Liver (tissue), 9 donors: ENCODE data around the gene CIPC. TPM values are rescaled to one million over a fixed set of nuclear protein-coding genes. Genes with fewer than 3 reads are reported as not detected.

Source experiments
- DNase-seq: peaks from one replicate; pipeline ENCODE4 v3.0.0-alpha.2; 2017; ENCODE audit warnings: low spot score
- H3K27ac ChIP-seq, 2 donors: one replicate each; pipeline ENCODE4 v1.7.0; 2013; ENCODE audit warnings: inconsistent platforms in 2 of 2, low read length in 2 of 2, control low read depth in 1 of 2, low read depth in 1 of 2, mild to moderate bottlenecking in 1 of 2
- H3K27me3 ChIP-seq, 4 donors: one replicate each; pipeline versions ENCODE4 v1.6.1 to v1.7.0; 2013; ENCODE audit warnings: low read length in 3 of 4, inconsistent platforms in 1 of 4, mild to moderate bottlenecking in 1 of 4, moderate library complexity in 1 of 4; ENCODE audit not compliant: control insufficient read depth in 4 of 4, insufficient read depth in 4 of 4
- H3K36me3 ChIP-seq, 4 donors: one replicate each; pipeline versions ENCODE4 v1.6.1 to v1.7.0; 2013; ENCODE audit warnings: low read length in 3 of 4, mild to moderate bottlenecking in 3 of 4, low read depth in 1 of 4, moderate library complexity in 1 of 4; ENCODE audit not compliant: control insufficient read depth in 4 of 4, insufficient read depth in 3 of 4
- H3K4me1 ChIP-seq, 4 donors: one replicate each; pipeline versions ENCODE4 v1.6.1 to v1.7.0; 2013; ENCODE audit warnings: low read length in 3 of 4, mild to moderate bottlenecking in 3 of 4, moderate library complexity in 1 of 4; ENCODE audit not compliant: control insufficient read depth in 4 of 4, insufficient read depth in 4 of 4
- H3K4me3 ChIP-seq, 3 donors: one replicate each; pipeline versions ENCODE4 v1.6.1 to v1.7.0; 2013; ENCODE audit warnings: low read length in 3 of 3, control low read depth in 1 of 3, low read depth in 1 of 3, mild to moderate bottlenecking in 1 of 3
- H3K9ac ChIP-seq, 2 donors: one replicate each; pipeline ENCODE4 v1.7.0; 2013; ENCODE audit warnings: low read length in 2 of 2, mild to moderate bottlenecking in 2 of 2, moderate library complexity in 2 of 2, control low read depth in 1 of 2, low read depth in 1 of 2
- H3K9me3 ChIP-seq, 4 donors: one replicate each; pipeline versions ENCODE4 v1.6.1 to v1.7.0; 2013; ENCODE audit warnings: low read length in 3 of 4; ENCODE audit not compliant: control insufficient read depth in 4 of 4
- CTCF ChIP-seq: fragments of 150-350 bp; IDR thresholded peaks from 2 replicates; pipeline ENCODE4 v1.5.1; 2017; ENCODE audit warnings: improper control_type of control experiment, low read depth, low read length; ENCODE audit not compliant: missing input control
- EGR1 ChIP-seq, 2 donors: IDR thresholded peaks; 2 replicates each; pipeline ENCODE4 v1.6.1; 2016 to 2018; ENCODE audit warnings: antibody characterized with exemption in 2 of 2, low read depth in 2 of 2
- GABPA ChIP-seq, 2 donors: IDR thresholded peaks in 1 of 2; conservative IDR thresholded peaks in 1 of 2; 2 replicates each; pipeline ENCODE4 v1.6.1; 2016; ENCODE audit warnings: antibody characterized with exemption in 2 of 2, mild to moderate bottlenecking in 1 of 2, moderate library complexity in 1 of 2
- HNF4A ChIP-seq, 2 donors: conservative IDR thresholded peaks; 2 replicates each; pipeline ENCODE4 v1.6.1; 2016; ENCODE audit warnings: antibody characterized with exemption in 2 of 2, mild to moderate bottlenecking in 2 of 2
- HNF4G ChIP-seq: IDR thresholded peaks from 2 replicates; pipeline ENCODE4 v1.6.1; 2016; ENCODE audit warnings: antibody characterized with exemption
- NR2F2 ChIP-seq: IDR thresholded peaks from 2 replicates; pipeline ENCODE4 v1.6.1; 2016; ENCODE audit warnings: antibody characterized with exemption
- RAD21 ChIP-seq, 2 donors: IDR thresholded peaks; 2 replicates each; pipeline ENCODE4 v1.6.1; 2016; ENCODE audit warnings: antibody characterized with exemption in 2 of 2, mild to moderate bottlenecking in 2 of 2
- REST ChIP-seq: IDR thresholded peaks from 2 replicates; pipeline ENCODE4 v1.6.1; 2016; ENCODE audit warnings: antibody characterized with exemption, mild to moderate bottlenecking
- RXRA ChIP-seq, 2 donors: IDR thresholded peaks; 2 replicates each; pipeline ENCODE4 v1.6.1; 2017 to 2018; ENCODE audit warnings: antibody characterized with exemption in 2 of 2, mild to moderate bottlenecking in 1 of 2
- SP1 ChIP-seq: IDR thresholded peaks from 2 replicates; pipeline ENCODE4 v1.6.1; 2018; ENCODE audit warnings: antibody characterized with exemption, mild to moderate bottlenecking
- TAF1 ChIP-seq: conservative IDR thresholded peaks from 2 replicates; pipeline ENCODE4 v1.6.1; 2016; ENCODE audit warnings: antibody characterized with exemption, mild to moderate bottlenecking
- WGBS: extraction: QIAGEN DNeasy Blood & Tissue Kit; methylation state at CpG from one replicate; pipeline ENCODE4 v1.1.7; 2013; 5-methylcytosine and 5-hydroxymethylcytosine counted together
- polyA plus RNA-seq, 2 donors: library from polyadenylated mRNA; stranded (reverse) in 1 of 2; unstranded in 1 of 2; fragments of 200-250 nt in 1 of 2; fragments of >200 nt in 1 of 2; fragmentation: Nextera tagmentation in 1 of 2; extraction: Ambion mirVana in 1 of 2; gene quantifications; one replicate each; pipeline versions ENCODE4 v1.2.1 to v1.2.3, GENCODE V29; 2013 to 2015
- total RNA-seq, 2 donors: library from RNA; depleted of rRNA; stranded (reverse); fragments of >200 nt; gene quantifications; one replicate each; pipeline ENCODE4 v1.2.3, GENCODE V29; 2014
- TF ChIP-seq, protein P1 (sequence below): IDR thresholded peaks from 2 replicates; pipeline ENCODE4 v1.6.1; 2016; ENCODE audit warnings: antibody characterized with exemption
- TF ChIP-seq, protein P2 (sequence below): IDR thresholded peaks from 2 replicates; pipeline ENCODE4 v1.6.1; 2016; ENCODE audit warnings: antibody characterized with exemption
- donor health status: healthy.
- donor health status: healthy.
- donor health status: healthy.
- donor health status: healthy.
- donor health status: healthy.

The CIPC gene
- total and polyA plus RNA-seq, 4 donors, result 5.2 to 17.8 (median 6.7) TPM

DNA sequence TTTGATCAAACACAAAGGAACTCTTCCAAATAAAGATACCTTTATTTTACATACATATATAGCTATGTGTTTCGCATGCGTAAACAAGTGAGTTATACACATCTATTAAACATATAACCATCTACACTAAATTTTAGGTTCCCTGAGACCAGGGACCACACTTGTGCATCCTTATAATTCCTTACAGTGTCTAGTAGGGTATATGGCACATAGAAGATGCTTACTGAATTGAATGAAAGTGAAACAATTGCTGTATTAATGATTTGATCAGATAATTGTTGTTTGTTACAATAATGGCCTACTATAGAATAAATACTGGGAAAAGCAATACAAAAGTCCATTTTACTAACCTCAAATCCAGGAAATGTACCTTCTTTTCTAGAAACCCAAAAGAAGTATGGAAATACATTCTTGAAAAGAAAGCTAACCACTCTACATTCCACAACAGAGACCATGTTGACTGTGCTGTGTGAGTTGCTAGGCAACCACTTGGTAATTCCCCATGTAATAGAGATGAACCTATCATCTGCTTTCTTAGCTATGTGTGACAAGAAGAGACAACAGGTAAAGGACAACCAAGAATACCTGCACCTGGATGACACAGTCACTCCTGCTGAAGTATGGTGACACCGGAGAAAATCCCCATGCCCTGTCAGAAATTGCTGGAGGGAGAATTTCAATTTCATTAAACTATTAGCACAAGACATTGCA lies 11.9 kb upstream of the CIPC start:
- WGBS, result 98% methylated on average over 3 of the region's 3 CpGs
- Histone ChIP-seq H3K9me3 (peaks cover 0 to 3% (median under 1%) of the 10 kb centered on the region in 4 donors), H3K27ac (no peak overlapping the region), H3K4me1 (no peaks in the 10 kb centered on the region), H3K4me3 (no peak overlapping the region), H3K9ac (no peak overlapping the region), H3K36me3 (no peaks in the 10 kb centered on the region), H3K27me3 (no peaks in the 10 kb centered on the region)
- no peak for DNase-seq
- TF ChIP-seq NR2F2, result no peak

DNA sequence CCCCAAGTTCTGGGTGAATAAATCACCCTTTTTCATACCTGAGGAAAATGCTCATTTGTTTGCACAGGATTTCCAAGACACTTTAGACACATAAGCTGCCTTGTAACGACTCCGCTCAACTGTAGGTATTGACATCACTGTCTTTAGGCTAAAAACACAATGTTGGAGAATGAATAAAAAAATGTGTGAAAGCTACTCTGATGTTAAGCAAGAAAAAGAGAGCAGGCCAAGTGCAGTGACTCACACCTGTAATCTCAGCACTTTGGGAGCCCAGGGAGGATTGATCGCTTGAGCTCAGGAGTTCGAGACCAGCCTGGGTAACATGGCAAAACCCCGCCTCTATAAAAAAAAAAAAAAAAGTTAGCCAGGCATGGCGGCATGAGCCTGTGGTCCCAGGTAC lies 11.1 kb upstream of the CIPC start:
- no peaks in the 10 kb centered on the region for H3K27me3 ChIP-seq
- H3K9ac ChIP-seq, result no peak overlapping the region
- H3K9me3 ChIP-seq, result peaks cover 0 to 9% (median 5%) of the 10 kb centered on the region in 4 donors
- no peak for DNase-seq
- WGBS, result 98% methylated on average over 6 of the region's 6 CpGs
- no peak overlapping the region for H3K4me3 ChIP-seq
- no peak overlapping the region for H3K27ac ChIP-seq
- no peak for TF ChIP-seq TAF1
- TF ChIP-seq HNF4G, result no peak
- no peak for TF ChIP-seq EGR1 (IDR thresholded peaks at IDR 0.05; ENCODE audit: low read depth in 2 of 2)
- TF ChIP-seq CTCF, result no peak
- H3K36me3 ChIP-seq, result no peaks in the 10 kb centered on the region
- H3K4me1 ChIP-seq, result no peaks in the 10 kb centered on the region

GRCh38 chr14:77087631-77088030 lies 10.4 kb upstream of the CIPC start:
- TF ChIP-seq SP1, result no peak
- TF ChIP-seq, protein P1, sequence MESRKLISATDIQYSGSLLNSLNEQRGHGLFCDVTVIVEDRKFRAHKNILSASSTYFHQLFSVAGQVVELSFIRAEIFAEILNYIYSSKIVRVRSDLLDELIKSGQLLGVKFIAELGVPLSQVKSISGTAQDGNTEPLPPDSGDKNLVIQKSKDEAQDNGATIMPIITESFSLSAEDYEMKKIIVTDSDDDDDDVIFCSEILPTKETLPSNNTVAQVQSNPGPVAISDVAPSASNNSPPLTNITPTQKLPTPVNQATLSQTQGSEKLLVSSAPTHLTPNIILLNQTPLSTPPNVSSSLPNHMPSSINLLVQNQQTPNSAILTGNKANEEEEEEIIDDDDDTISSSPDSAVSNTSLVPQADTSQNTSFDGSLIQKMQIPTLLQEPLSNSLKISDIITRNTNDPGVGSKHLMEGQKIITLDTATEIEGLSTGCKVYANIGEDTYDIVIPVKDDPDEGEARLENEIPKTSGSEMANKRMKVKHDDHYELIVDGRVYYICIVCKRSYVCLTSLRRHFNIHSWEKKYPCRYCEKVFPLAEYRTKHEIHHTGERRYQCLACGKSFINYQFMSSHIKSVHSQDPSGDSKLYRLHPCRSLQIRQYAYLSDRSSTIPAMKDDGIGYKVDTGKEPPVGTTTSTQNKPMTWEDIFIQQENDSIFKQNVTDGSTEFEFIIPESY, result no peak
- Histone ChIP-seq H3K9ac (no peak overlapping the region), H3K4me3 (no peak overlapping the region), H3K9me3 (peaks cover 0 to 9% (median 5%) of the 10 kb centered on the region in 4 donors), H3K36me3 (no peaks in the 10 kb centered on the region), H3K27ac (no peak overlapping the region), H3K27me3 (no peaks in the 10 kb centered on the region), H3K4me1 (no peaks in the 10 kb centered on the region)
- 78% methylated on average over 3 of the region's 3 CpGs for WGBS
- no peak for DNase-seq

DNA sequence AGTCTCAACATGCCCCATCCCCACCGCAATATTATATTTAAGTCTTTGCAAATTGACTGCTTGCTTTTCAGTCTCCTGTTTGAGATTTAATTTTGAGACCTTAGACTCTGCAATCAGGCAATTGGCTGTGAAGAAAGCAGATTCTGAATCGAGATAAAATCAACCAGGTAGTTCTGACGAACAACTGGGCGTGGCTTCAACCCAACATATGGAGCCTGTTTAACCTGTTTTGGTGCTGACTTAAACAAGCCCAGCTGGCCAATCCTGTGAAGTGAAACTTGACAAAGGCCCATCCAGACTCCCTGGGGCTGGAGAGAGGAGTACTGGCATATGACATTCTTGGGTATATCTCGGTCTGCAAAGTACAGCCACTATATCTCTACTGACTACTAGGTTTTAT lies 9.8 kb upstream of the CIPC start:
- Histone ChIP-seq H3K9me3 (peaks cover 0 to 9% (median 5%) of the 10 kb centered on the region in 4 donors), H3K9ac (no peak overlapping the region), H3K4me3 (no peak overlapping the region), H3K36me3 (no peaks in the 10 kb centered on the region), H3K4me1 (peaks cover 0 to 2% (median 0%) of the 10 kb centered on the region in 4 donors), H3K27me3 (no peaks in the 10 kb centered on the region), H3K27ac (no peak overlapping the region)
- no peak for DNase-seq
- 78% methylated on average over 5 of the region's 5 CpGs for WGBS
- TF ChIP-seq EGR1 (IDR thresholded peaks at IDR 0.05; ENCODE audit: low read depth in 2 of 2), result no peak
- no peak for TF ChIP-seq REST
- TF ChIP-seq NR2F2, result no peak
- TF ChIP-seq GABPA (IDR thresholded peaks at IDR 0.05 in 1 of 2, conservative IDR thresholded peaks at IDR 0.05 in 1 of 2), result no peak
- TF ChIP-seq, protein P2, sequence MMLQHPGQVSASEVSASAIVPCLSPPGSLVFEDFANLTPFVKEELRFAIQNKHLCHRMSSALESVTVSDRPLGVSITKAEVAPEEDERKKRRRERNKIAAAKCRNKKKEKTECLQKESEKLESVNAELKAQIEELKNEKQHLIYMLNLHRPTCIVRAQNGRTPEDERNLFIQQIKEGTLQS, result no peak
- no peak for TF ChIP-seq TAF1
- no peak for TF ChIP-seq RXRA (IDR thresholded peaks at IDR 0.05)
- no peak for TF ChIP-seq HNF4A (conservative IDR thresholded peaks at IDR 0.05)
- TF ChIP-seq RAD21 (IDR thresholded peaks at IDR 0.05), result no peak
